ENCODE data around the gene RAB3C. TPM values are rescaled to one million over a fixed set of nuclear protein-coding genes. Genes with fewer than 3 reads are reported as not detected.

RAB3C gene
- total RNA-seq, 2 experiments from 2014 or later = not detected

DNA sequence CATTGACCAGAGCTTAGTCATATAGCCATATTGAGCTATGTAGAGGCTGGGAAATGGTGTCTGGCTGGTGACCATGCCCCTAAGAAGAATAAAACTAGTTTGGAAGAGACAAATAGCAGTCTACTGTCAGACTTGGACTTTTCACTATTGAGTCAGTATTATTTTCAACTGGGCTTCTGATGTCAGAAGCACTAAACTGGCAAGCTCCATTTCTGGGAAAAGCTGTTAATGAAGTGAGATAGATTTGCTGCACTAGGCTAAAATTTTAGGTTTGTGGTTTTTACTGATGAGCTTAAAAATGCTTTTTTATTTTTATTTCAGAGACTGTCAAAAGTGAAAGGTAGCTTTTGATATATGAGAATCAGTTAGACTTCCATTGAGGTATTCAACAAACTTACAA is 220.2 kb downstream of the RAB3C start:
- no peaks in the 10 kb centered on the region for H3K9me3 ChIP-seq (ENCODE audit: control insufficient read depth in 1 of 2, insufficient read depth in 1 of 2, low read length in 2 of 2)
- no peak for ATAC-seq (ENCODE audit: poor library complexity)
- no peaks in the 10 kb centered on the region for H3K4me1 Mint-ChIP-seq (ENCODE audit: low read depth)

DNA sequence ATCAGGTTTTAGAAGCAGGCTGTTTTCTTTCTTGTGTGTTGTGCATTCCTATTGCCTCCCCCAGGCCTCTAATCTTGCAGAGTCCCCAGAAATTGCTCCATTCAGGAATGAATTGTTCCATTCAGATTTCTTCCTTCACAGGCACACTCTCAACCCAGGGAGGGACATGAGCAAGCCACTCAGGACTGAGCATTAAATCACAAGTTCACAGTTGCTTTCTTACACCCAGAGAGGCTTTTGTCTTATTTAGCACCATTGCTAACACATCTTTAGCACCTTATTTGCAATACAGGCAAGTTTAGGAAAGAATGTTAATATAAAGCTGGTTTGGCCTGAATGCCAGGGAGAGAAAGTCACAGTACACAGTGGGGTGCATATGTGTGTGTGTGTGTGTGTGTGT is 221.4 kb downstream of the RAB3C start:
- intact Hi-C loops (cut with DNase I, micrococcal nuclease) = no loop called here
- Mint-ChIP-seq H3K4me1 (ENCODE audit: low read depth) (no peaks in the 10 kb centered on the region), H3K27me3 (peaks cover 27% of the 10 kb centered on the region), H3K4me3 (no peak overlapping the region), H3K36me3 (ENCODE audit: low read depth) (no peaks in the 10 kb centered on the region), H3K9me3 (no peaks in the 10 kb centered on the region), H3K27ac (no peak overlapping the region)
- no peak for DNase-seq
- no peaks in the 10 kb centered on the region for H3K4me1 ChIP-seq (ENCODE audit: insufficient read depth, low read length)
- no peaks in the 10 kb centered on the region for H3K9me3 ChIP-seq (ENCODE audit: control insufficient read depth in 1 of 2, insufficient read depth in 1 of 2, low read length in 2 of 2)
- POLR2A ChIA-PET = no interaction called here
- TF ChIP-seq, protein P1, sequence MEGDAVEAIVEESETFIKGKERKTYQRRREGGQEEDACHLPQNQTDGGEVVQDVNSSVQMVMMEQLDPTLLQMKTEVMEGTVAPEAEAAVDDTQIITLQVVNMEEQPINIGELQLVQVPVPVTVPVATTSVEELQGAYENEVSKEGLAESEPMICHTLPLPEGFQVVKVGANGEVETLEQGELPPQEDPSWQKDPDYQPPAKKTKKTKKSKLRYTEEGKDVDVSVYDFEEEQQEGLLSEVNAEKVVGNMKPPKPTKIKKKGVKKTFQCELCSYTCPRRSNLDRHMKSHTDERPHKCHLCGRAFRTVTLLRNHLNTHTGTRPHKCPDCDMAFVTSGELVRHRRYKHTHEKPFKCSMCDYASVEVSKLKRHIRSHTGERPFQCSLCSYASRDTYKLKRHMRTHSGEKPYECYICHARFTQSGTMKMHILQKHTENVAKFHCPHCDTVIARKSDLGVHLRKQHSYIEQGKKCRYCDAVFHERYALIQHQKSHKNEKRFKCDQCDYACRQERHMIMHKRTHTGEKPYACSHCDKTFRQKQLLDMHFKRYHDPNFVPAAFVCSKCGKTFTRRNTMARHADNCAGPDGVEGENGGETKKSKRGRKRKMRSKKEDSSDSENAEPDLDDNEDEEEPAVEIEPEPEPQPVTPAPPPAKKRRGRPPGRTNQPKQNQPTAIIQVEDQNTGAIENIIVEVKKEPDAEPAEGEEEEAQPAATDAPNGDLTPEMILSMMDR (IDR thresholded peaks at IDR 0.05) = no peak
- no peak overlapping the region for H3K27ac ChIP-seq (ENCODE audit: low read depth in 1 of 2, low read length in 2 of 2)
- no peaks in the 10 kb centered on the region for H3K36me3 ChIP-seq (ENCODE audit: insufficient read depth, low read length)
- ATAC-seq (ENCODE audit: poor library complexity) = no peak
- H3K4me3 ChIP-seq (ENCODE audit: low read length) = no peak overlapping the region
- H3K27me3 ChIP-seq (ENCODE audit: control insufficient read depth in 1 of 2, insufficient read depth in 2 of 2, low read length in 2 of 2) = no peaks in the 10 kb centered on the region
- CTCF ChIA-PET = no interaction called here

More for the DNA sequence above, 220.2 kb downstream of the RAB3C start:
- H3K27ac ChIP-seq (ENCODE audit: low read depth in 1 of 2, low read length in 2 of 2) = no peak overlapping the region
- Mint-ChIP-seq H3K36me3 (ENCODE audit: low read depth) (no peaks in the 10 kb centered on the region), H3K4me3 (no peak overlapping the region), H3K27me3 (peaks cover 27% of the 10 kb centered on the region), H3K9me3 (no peaks in the 10 kb centered on the region), H3K27ac (no peak overlapping the region)
- ChIA-PET CTCF (interaction anchor here (0.9 to 1.0 kb wide), 2 partner anchors 11 to 14 kb away, joined by 3 to 4 read pairs; no protein-coding TSS in a partner anchor), POLR2A (no interaction called here)
- DNase-seq = no peak
- TF ChIP-seq, protein P1 (IDR thresholded peaks at IDR 0.05) = no peak
- no peaks in the 10 kb centered on the region for H3K4me1 ChIP-seq (ENCODE audit: insufficient read depth, low read length)
- H3K27me3 ChIP-seq (ENCODE audit: control insufficient read depth in 1 of 2, insufficient read depth in 2 of 2, low read length in 2 of 2) = no peaks in the 10 kb centered on the region
- no peak overlapping the region for H3K4me3 ChIP-seq (ENCODE audit: low read length)
- intact Hi-C loops (cut with DNase I, micrococcal nuclease) = no loop called here
- no peaks in the 10 kb centered on the region for H3K36me3 ChIP-seq (ENCODE audit: insufficient read depth, low read length)

DNA sequence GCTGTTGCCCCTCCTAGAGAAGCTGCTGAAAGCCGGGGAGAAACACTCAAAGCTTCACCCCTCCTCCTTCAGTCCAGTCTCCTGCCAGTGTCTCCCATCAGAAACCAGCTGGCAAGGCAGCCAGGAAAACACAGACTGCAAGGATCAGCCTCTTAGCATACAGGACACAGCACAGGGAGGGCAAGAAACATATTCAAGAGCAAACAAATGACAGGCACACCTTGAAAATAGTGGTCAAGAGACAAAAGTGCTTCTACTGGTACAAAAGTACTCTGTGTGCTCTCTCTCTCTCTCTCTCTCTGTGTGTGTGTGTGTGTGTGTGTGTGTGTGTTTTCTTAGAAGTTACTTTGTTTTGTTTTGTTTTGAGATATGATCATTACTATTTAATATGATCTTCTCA is 227.2 kb downstream of the RAB3C start:
- no peak overlapping the region for H3K4me3 ChIP-seq (ENCODE audit: low read length)
- no peaks in the 10 kb centered on the region for H3K4me1 ChIP-seq (ENCODE audit: insufficient read depth, low read length)
- Mint-ChIP-seq H3K36me3 (ENCODE audit: low read depth) (no peaks in the 10 kb centered on the region), H3K9me3 (no peaks in the 10 kb centered on the region), H3K4me3 (no peak overlapping the region), H3K27me3 (peaks cover 10% of the 10 kb centered on the region), H3K4me1 (ENCODE audit: low read depth) (no peaks in the 10 kb centered on the region), H3K27ac (no peak overlapping the region)
- H3K27ac ChIP-seq (ENCODE audit: low read depth in 1 of 2, low read length in 2 of 2) = no peak overlapping the region
- intact Hi-C loops (cut with DNase I, micrococcal nuclease) = no loop called here
- ChIA-PET POLR2A (no interaction called here), CTCF (no interaction called here)
- TF ChIP-seq, protein P1 (IDR thresholded peaks at IDR 0.05) = no peak
- ATAC-seq (ENCODE audit: poor library complexity) (no peak), DNase-seq (no peak)
- H3K36me3 ChIP-seq (ENCODE audit: insufficient read depth, low read length) = no peaks in the 10 kb centered on the region
- H3K27me3 ChIP-seq (ENCODE audit: control insufficient read depth in 1 of 2, insufficient read depth in 2 of 2, low read length in 2 of 2) = no peaks in the 10 kb centered on the region
- H3K9me3 ChIP-seq (ENCODE audit: control insufficient read depth in 1 of 2, insufficient read depth in 1 of 2, low read length in 2 of 2) = no peaks in the 10 kb centered on the region

Data from CD4-positive, alpha-beta T cell (primary cell).